Heart right ventricle (tissue), 16 donors: ENCODE measurements around the gene SMNDC1. TPM values are rescaled to one million over a fixed set of nuclear protein-coding genes. Genes with fewer than 3 reads are reported as not detected.

Source experiments
- ATAC-seq, 8 donors: fragments of 200-7000 bp; cut with Tn5 transposase; one replicate each; pipeline ENCODE4 v1.9.1; 2020; ENCODE audit warnings: mild to moderate bottlenecking in 8 of 8, moderate library complexity in 8 of 8, moderate number of reproducible peaks in 1 of 8
- DNase-seq, 2 donors: peaks; one replicate each; pipeline ENCODE4 v3.0.0-alpha.2; 2020
- H3K27ac ChIP-seq, 10 donors: fragments of 200-600 bp; sonication (generic) in 2 of 10; one replicate each; pipeline versions ENCODE4 v1.5.0 to v1.8.0; 2020 to 2022; ENCODE audit warnings: mild to moderate bottlenecking in 3 of 10
- H3K27me3 ChIP-seq, 7 donors: fragments of 200-600 bp; one replicate each; pipeline ENCODE4 v1.8.0; 2021 to 2022; ENCODE audit warnings: mild to moderate bottlenecking in 2 of 7
- H3K36me3 ChIP-seq, 9 donors: fragments of 200-600 bp; sonication (generic) in 1 of 9; one replicate each; pipeline versions ENCODE4 v1.5.0 to v1.8.0; 2020 to 2022; ENCODE audit warnings: mild to moderate bottlenecking in 2 of 9
- H3K4me1 ChIP-seq, 9 donors: fragments of 200-600 bp; sonication (generic) in 1 of 9; one replicate each; pipeline versions ENCODE4 v1.5.0 to v1.8.0; 2020 to 2022; ENCODE audit warnings: mild to moderate bottlenecking in 4 of 9
- H3K4me3 ChIP-seq, 10 donors: fragments of 200-600 bp; sonication (generic) in 2 of 10; one replicate each; pipeline versions ENCODE4 v1.5.0 to v1.8.0; 2020 to 2022; ENCODE audit warnings: mild to moderate bottlenecking in 7 of 10, moderate library complexity in 2 of 10
- H3K9me3 ChIP-seq, 11 donors: fragments of 200-600 bp in 10 of 11; sonication (generic) in 2 of 11; one replicate each; pipeline versions ENCODE4 v1.5.0 to v1.8.0; 2013 to 2022; ENCODE audit warnings: mild to moderate bottlenecking in 2 of 11, control low read depth in 1 of 11, moderate library complexity in 1 of 11
- CTCF ChIP-seq, 9 donors: fragments of 200-600 bp; sonication (generic) in 2 of 9; IDR thresholded peaks; one replicate each; pipeline versions ENCODE4 v1.5.0 to v1.8.0; 2021 to 2022; ENCODE audit warnings: antibody characterized with exemption in 9 of 9, mild to moderate bottlenecking in 5 of 9, moderate library complexity in 1 of 9
- WGBS, 2 donors: extraction: QIAGEN DNeasy Blood & Tissue Kit; methylation state at CpG; one replicate each; pipeline ENCODE4 v1.1.7; 2013; ENCODE audit warnings: inconsistent platforms in 1 of 2; 5-methylcytosine and 5-hydroxymethylcytosine counted together
- intact Hi-C, 10 donors: fragments of 100-400 bp; cut with DNase I; formaldehyde crosslinking; loops; one replicate each; pipeline versions ENCODE4 v1.11.1 to v1.14.2; 2022
- polyA plus RNA-seq, 2 donors: library from polyadenylated mRNA; stranded (reverse); fragments of 200-250 nt; gene quantifications; one replicate each; pipeline ENCODE4 v1.2.3, GENCODE V29; 2013
- total RNA-seq, 10 donors: library from RNA; stranded (reverse); fragmentation: NEBNext Ultra II Directional in 3 of 10; extraction: Animal tissue kit (Norgen Biotek cat#: 25700) in 3 of 10; gene quantifications; one replicate each; pipeline versions ENCODE4 v1.2.1 to v1.2.4, GENCODE V29; 2021 to 2023
- donor health status: Arrhythmogenic right ventricular cardiomyopathy.
- donor health status: ischemic (EF 13 %, LVEDD 7.1; RV severe dilation, severe dysfunction).
- donor health status: healthy with polysubstance abuse.
- donor health status: DM: no; HTN: yes; CAD: no.
- donor health status: DM: no; HTN: no; CAD: no.
- donor health status: ischemic (EF 25% LVEDD 6.9; RV normal size, moderate dysfunction).
- donor health status: ischemic (EF 25% LVEDD 5.7; RV mildly dilated, moderate dysfunction).
- donor health status: healthy.
- donor health status: DM: yes; HTN: yes; CAD: no.
- donor health status: Ischemic cardiomyopathy.
- donor health status: ischemic (EF 35%, LVEDD 5.7; RV mildly dilated, moderate dysfunction).
- donor health status: nonischemic (EF 11% LVEDD 7.7; RV severe dilation, severe dysfunction).
- donor health status: DM: yes; HTN: yes; CAD: no.
- donor health status: PGD.
- donor health status: ischemic (EF 29% LVEDD 5.4; RV normal size, mild dysfunction).
- donor health status: nonischemic (EF 23%, LVEDD 6.1; RV moderate dilation, normal function).

SMNDC1 gene
- total and polyA plus RNA-seq, 12 donors = 10.1 to 28.0 (median 20.7) TPM

DNA sequence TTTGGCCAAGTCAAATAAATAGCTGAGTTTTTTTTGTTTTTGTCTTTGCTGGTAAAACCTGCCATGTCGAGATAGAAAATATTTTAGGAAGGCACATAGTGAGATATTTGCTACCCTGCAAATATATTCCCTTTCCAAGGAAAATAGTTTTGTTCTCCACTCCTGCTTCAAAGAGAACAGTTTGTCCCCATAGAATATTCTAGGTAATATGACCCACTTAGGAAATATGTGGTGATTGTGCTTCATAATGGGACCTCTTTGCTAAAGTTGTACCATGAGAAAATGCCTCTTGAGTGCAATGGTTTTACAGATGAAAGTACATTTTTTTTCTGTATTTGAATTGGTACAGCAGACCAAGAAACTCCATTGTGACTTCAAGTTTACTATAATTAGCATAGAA is 41.6 kb downstream of the SMNDC1 start:
- intact Hi-C loops = no loop called here

GRCh38 chr10:110260746-110261477 is 43.8 kb downstream of the SMNDC1 start:
- peaks cover 0 to 7% (median under 1%) of the 10 kb centered on the region in 11 donors for H3K9me3 ChIP-seq
- 26 to 51% methylated on average over 1 of the region's 1 CpG for WGBS, 2 donors
- DNase-seq (no peak), ATAC-seq (peak; percentile 39 to 90 (median 76))
- intact Hi-C loops = no loop called here
- TF ChIP-seq CTCF (IDR thresholded peaks at IDR 0.05) = no peak
- H3K4me3 ChIP-seq = no peak overlapping the region
- no peaks in the 10 kb centered on the region for H3K27me3 ChIP-seq
- peaks cover 0 to 6% (median 0%) of the 10 kb centered on the region in 9 donors for H3K36me3 ChIP-seq
- H3K27ac ChIP-seq = peak overlapping the region in 9 of 10 donors; percentile 7 to 64 (median 59)
- H3K4me1 ChIP-seq = peaks cover 3 to 71% (median 36%) of the 10 kb centered on the region in 9 donors

More for the DNA sequence above, 41.6 kb downstream of the SMNDC1 start:
- no peak for DNase-seq
- 38 to 50% methylated on average over 1 of the region's 1 CpG for WGBS, 2 donors
- no peaks in the 10 kb centered on the region for H3K36me3 ChIP-seq
- TF ChIP-seq CTCF (IDR thresholded peaks at IDR 0.05) = no peak
- no peaks in the 10 kb centered on the region for H3K27me3 ChIP-seq
- peak overlapping the region in 9 of 10 donors; percentile 10 to 66 (median 51) for H3K27ac ChIP-seq
- H3K9me3 ChIP-seq = no peaks in the 10 kb centered on the region
- ATAC-seq = peak in 2 of 8 donors; percentile 29 to 45
- H3K4me1 ChIP-seq = peaks cover 3 to 87% (median 44%) of the 10 kb centered on the region in 9 donors
- no peak overlapping the region for H3K4me3 ChIP-seq

- Histone ChIP-seq H3K4me3 (no peak overlapping the region), H3K27ac (peak overlapping the region in 2 of 10 donors; percentile 2 to 64), H3K27me3 (no peaks in the 10 kb centered on the region), H3K36me3 (peaks cover 0 to 15% (median 0%) of the 10 kb centered on the region in 9 donors), H3K4me1 (peaks cover 3 to 60% (median 36%) of the 10 kb centered on the region in 9 donors), H3K9me3 (peaks cover 0 to 12% (median 6%) of the 10 kb centered on the region in 11 donors)
- ATAC-seq = no peak
- TF ChIP-seq CTCF (IDR thresholded peaks at IDR 0.05) = no peak
- intact Hi-C loops = no loop called here
- DNase-seq = no peak
Observed at GRCh38 chr10:110259317-110259716, 45.4 kb downstream of the SMNDC1 start.

DNA sequence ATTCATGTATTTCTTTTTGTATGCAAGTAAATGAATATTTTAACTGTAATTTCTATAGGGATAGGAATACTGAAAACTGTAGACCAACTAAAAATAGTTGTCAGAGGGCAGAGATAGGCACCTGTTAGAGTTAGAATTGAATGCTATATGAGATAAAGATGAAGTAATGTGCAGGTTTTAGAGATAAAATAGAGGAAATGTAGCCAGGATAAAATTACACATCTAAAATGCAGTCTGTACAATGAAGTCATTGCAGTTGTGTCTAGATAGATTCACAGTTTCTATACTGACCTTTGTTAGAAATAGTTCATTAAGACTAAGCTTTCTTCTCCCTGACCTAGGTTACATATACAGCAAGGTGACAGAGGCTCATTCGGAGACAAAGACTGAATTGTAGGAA is 46.2 kb downstream of the SMNDC1 start:
- H3K36me3 ChIP-seq = peaks cover 0 to 15% (median 0%) of the 10 kb centered on the region in 9 donors
- H3K27me3 ChIP-seq = no peaks in the 10 kb centered on the region
- DNase-seq (no peak), ATAC-seq (no peak)
- 56 to 61% methylated on average over 1 of the region's 1 CpG for WGBS, 2 donors
- no peak overlapping the region for H3K4me3 ChIP-seq
- H3K4me1 ChIP-seq = peaks cover 3 to 58% (median 36%) of the 10 kb centered on the region in 9 donors
- peaks cover 0 to 12% (median 6%) of the 10 kb centered on the region in 11 donors for H3K9me3 ChIP-seq
- intact Hi-C loops = no loop called here
- H3K27ac ChIP-seq = peak overlapping the region in 3 of 10 donors; percentile 2 to 32 (median 5)
- no peak for TF ChIP-seq CTCF (IDR thresholded peaks at IDR 0.05)
